ENCODE measurements around the gene DEPP1. TPM values are rescaled to one million over a fixed set of nuclear protein-coding genes. Genes with fewer than 3 reads are reported as not detected.

DEPP1 gene
- total and polyA plus RNA-seq, 2 of the 4 experiments (the other 2 are of a cell fraction), result 13.6 to 30.0 TPM

DNA sequence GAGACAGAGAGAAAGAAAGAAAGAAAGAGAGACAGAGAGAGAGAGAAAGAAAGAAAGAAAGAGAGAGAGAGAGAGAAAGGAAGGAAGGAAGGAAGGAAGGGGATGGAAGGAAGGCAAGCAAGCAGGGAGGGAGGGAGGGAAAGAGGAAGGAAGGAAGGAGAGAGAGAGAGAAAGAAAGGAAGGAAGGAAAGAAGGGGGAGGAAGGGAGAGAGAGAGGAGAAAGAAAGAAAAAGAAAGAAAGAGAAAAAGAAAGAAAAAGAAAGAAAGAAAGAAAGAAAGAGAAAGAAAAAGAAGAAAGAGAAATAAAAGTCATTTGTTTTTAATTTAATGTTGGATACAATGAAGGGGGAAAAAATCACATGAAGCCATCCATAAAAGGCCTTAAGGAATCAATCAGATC is 23.6 kb downstream of the DEPP1 start:
- no peak for ATAC-seq (ENCODE audit: low read depth)
- H4K91ac ChIP-seq (ENCODE audit: insufficient read depth, low read depth, low read length), result no peak overlapping the region
- no peak overlapping the region for H3K4me2 ChIP-seq (ENCODE audit: low read depth, low read length)
- BruUV-seq (replicated peaks), result no TSS peak
- no peak overlapping the region for H4K8ac ChIP-seq (ENCODE audit: low read depth in 2 of 2, low read length in 2 of 2)
- no peak overlapping the region for H3K23ac ChIP-seq (ENCODE audit: low read depth, low read length)
- in situ Hi-C loops (cut with MboI; ENCODE audit: low sequenced_read_pairs), result no loop called here
- no peak overlapping the region for H3K56ac ChIP-seq (ENCODE audit: extremely low read depth, insufficient read depth, low read length)
- H3K18ac ChIP-seq (ENCODE audit: low read depth, low read length), result no peak overlapping the region
- H3K27ac ChIP-seq (ENCODE audit: insufficient read depth, low read length), result no peak overlapping the region
- H4K20me1 ChIP-seq (ENCODE audit: insufficient read depth, low read length), result no peaks in the 10 kb centered on the region
- no peak overlapping the region for H3K14ac ChIP-seq (replicated peaks; ENCODE audit: low read depth, low read length)
- H2BK15ac ChIP-seq (ENCODE audit: low read depth, low read length), result no peak overlapping the region
- peaks cover 11% of the 10 kb centered on the region for H3K4me1 ChIP-seq (ENCODE audit: control insufficient read depth, insufficient read depth, low read length)
- ChIA-PET POLR2A (ENCODE audit: unreplicated experiment) (no interaction called here), CTCF (no interaction called here)
- no peak overlapping the region for H2BK120ac ChIP-seq (ENCODE audit: low read depth, low read length)
- no peak overlapping the region for H3K4ac ChIP-seq (ENCODE audit: low read depth, low read length)
- H2AK9ac ChIP-seq (replicated peaks; ENCODE audit: low read depth, low read length, poor library complexity), result no peak overlapping the region
- no peak overlapping the region for H3K9ac ChIP-seq (ENCODE audit: low read depth, low read length)
- dilution Hi-C loops (cut with HindIII; ENCODE audit: low sequenced_read_pairs, unreplicated experiment), result no loop called here
- H4K5ac ChIP-seq (ENCODE audit: low read depth, low read length), result no peak overlapping the region
- H2AFZ ChIP-seq (replicated peaks; ENCODE audit: low read length, poor library complexity), result no peak overlapping the region
- DNase-seq, result no peak
- peaks cover 13% of the 10 kb centered on the region for H3K9me1 ChIP-seq (ENCODE audit: insufficient read depth, low read length)
- H2BK20ac ChIP-seq (ENCODE audit: low read depth, low read length), result no peak overlapping the region
- no peak overlapping the region for H3K4me3 ChIP-seq (ENCODE audit: insufficient read depth, low read depth, low read length)
- peaks cover 11 to 24% of the 10 kb centered on the region in 2 experiments; a peak in 3 of 4 replicates for H3K79me1 ChIP-seq (ENCODE audit: low read depth in 1 of 2, low read length in 2 of 2)
- peaks cover 2% of the 10 kb centered on the region; the same call in 1 of the 2 replicates for H3K9me3 ChIP-seq (ENCODE audit: control insufficient read depth, insufficient read depth, low read length)
- TF ChIP-seq BHLHE40 (IDR thresholded peaks at IDR 0.05; ENCODE audit: low read depth, low read length) (no peak), POLR2A (IDR thresholded peaks at IDR 0.05; ENCODE audit: low read depth, low read length) (no peak), RFX5 (IDR thresholded peaks at IDR 0.05; ENCODE audit: low read depth, low read length) (no peak), RCOR1 (IDR thresholded peaks at IDR 0.05; ENCODE audit: insufficient replicate concordance, low read length) (no peak), MXI1 (IDR thresholded peaks at IDR 0.05; ENCODE audit: borderline replicate concordance, low read depth, low read length) (no peak), MAZ (IDR thresholded peaks at IDR 0.05; ENCODE audit: borderline replicate concordance, low read depth, low read length) (no peak), CEBPB (IDR thresholded peaks at IDR 0.05; ENCODE audit: low read depth, low read length) (no peak), RAD21 (IDR thresholded peaks at IDR 0.05; ENCODE audit: low read length) (no peak), SMC3 (IDR thresholded peaks at IDR 0.05; ENCODE audit: low read depth, low read length) (no peak), NFE2L2 (IDR thresholded peaks at IDR 0.05; ENCODE audit: low read depth, low read length) (no peak), FOS (IDR thresholded peaks at IDR 0.05; ENCODE audit: low read depth, low read length) (no peak), MAFK (IDR thresholded peaks at IDR 0.05; ENCODE audit: low read depth, low read length) (no peak), CHD1 (IDR thresholded peaks at IDR 0.05; ENCODE audit: low read depth, low read length) (no peak)
- TF ChIP-seq, protein P1, sequence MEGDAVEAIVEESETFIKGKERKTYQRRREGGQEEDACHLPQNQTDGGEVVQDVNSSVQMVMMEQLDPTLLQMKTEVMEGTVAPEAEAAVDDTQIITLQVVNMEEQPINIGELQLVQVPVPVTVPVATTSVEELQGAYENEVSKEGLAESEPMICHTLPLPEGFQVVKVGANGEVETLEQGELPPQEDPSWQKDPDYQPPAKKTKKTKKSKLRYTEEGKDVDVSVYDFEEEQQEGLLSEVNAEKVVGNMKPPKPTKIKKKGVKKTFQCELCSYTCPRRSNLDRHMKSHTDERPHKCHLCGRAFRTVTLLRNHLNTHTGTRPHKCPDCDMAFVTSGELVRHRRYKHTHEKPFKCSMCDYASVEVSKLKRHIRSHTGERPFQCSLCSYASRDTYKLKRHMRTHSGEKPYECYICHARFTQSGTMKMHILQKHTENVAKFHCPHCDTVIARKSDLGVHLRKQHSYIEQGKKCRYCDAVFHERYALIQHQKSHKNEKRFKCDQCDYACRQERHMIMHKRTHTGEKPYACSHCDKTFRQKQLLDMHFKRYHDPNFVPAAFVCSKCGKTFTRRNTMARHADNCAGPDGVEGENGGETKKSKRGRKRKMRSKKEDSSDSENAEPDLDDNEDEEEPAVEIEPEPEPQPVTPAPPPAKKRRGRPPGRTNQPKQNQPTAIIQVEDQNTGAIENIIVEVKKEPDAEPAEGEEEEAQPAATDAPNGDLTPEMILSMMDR (conservative IDR thresholded peaks at IDR 0.05; ENCODE audit: low read depth, low read length), result no peak
- TF ChIP-seq, protein P2, sequence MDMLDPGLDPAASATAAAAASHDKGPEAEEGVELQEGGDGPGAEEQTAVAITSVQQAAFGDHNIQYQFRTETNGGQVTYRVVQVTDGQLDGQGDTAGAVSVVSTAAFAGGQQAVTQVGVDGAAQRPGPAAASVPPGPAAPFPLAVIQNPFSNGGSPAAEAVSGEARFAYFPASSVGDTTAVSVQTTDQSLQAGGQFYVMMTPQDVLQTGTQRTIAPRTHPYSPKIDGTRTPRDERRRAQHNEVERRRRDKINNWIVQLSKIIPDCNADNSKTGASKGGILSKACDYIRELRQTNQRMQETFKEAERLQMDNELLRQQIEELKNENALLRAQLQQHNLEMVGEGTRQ (IDR thresholded peaks at IDR 0.05; ENCODE audit: low read depth, low read length), result no peak
- TF ChIP-seq, protein P3, sequence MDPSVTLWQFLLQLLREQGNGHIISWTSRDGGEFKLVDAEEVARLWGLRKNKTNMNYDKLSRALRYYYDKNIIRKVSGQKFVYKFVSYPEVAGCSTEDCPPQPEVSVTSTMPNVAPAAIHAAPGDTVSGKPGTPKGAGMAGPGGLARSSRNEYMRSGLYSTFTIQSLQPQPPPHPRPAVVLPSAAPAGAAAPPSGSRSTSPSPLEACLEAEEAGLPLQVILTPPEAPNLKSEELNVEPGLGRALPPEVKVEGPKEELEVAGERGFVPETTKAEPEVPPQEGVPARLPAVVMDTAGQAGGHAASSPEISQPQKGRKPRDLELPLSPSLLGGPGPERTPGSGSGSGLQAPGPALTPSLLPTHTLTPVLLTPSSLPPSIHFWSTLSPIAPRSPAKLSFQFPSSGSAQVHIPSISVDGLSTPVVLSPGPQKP (IDR thresholded peaks at IDR 0.05; ENCODE audit: borderline replicate concordance, low read depth, low read length), result no peak
- no peak overlapping the region for H2BK5ac ChIP-seq (ENCODE audit: low read depth, low read length, poor library complexity, severe bottlenecking)
- intact Hi-C loops (cut with micrococcal nuclease), result no loop called here
- no peak overlapping the region for H2AK5ac ChIP-seq (ENCODE audit: low read depth, low read length)
- H3K27me3 ChIP-seq (ENCODE audit: control insufficient read depth, insufficient read depth, low read length), result no peaks in the 10 kb centered on the region
- peaks cover 8% of the 10 kb centered on the region; the same call in 1 of the 2 replicates for H3K36me3 ChIP-seq (ENCODE audit: control insufficient read depth, insufficient read depth, low read length)

Measured in IMR-90 (cell line).